DMS 273 (cell line): ENCODE measurements around the gene OSMR.
A peak's percentile ranks its signal among the peaks of the same experiment; 100 is the strongest.
"Not testable (repeated sequence)": the region's sequence is repeated elsewhere in the genome, so short reads cannot be mapped to it uniquely, and the experiment has no call there.

Source experiments
- DNase-seq: peaks from one replicate; lab custom pipeline; 2025; ENCODE audit not compliant: unreplicated experiment; lab: John Stamatoyannopoulos, UW

The OSMR gene

DNA sequence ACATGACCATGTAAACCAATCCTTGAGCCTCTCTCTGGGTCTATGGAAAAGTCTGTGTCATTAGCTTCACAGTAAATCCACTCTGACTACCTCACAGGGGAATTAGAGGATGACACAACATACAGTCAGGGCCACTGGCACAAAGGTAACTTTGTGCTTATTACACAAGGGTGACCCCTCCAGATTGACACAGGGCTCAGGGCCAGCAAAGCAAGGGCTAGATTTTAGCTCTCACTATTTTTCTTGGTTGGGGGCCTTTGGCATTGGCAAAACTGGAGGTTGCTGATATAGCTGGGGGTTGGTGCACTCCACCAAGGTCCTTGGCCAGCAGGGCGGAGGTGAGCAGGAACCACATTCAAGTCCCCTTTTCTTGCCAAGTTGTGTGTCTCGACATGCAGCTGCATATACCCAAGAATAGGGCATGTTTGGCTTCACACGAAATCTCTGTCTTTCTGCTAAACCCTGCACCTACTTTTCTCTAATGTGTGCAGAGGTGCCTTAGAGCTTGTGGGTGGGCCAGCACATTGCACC, 15.2 kb upstream of the OSMR start:
- no peak for DNase-seq

DNA sequence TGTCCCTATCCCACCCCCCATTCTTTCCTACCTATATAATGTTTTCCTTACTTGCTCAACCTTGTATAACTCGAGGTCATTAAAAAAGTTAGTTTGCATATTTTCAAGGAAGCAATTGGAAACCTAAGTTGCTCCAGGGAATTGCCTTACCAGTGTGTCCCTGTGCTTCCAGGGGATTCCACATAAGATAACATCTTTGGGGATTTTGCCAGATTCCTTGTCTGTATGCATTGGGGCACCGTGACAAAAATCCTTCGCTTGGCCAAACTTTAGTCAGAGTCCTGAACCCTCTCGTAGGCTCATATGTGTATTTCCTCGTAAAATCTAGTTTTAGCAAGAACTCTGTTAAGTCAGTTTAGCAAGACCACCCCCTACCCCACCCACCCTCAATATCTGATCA, 14.7 kb upstream of the OSMR start:
- DNase-seq, result no peak

DNA sequence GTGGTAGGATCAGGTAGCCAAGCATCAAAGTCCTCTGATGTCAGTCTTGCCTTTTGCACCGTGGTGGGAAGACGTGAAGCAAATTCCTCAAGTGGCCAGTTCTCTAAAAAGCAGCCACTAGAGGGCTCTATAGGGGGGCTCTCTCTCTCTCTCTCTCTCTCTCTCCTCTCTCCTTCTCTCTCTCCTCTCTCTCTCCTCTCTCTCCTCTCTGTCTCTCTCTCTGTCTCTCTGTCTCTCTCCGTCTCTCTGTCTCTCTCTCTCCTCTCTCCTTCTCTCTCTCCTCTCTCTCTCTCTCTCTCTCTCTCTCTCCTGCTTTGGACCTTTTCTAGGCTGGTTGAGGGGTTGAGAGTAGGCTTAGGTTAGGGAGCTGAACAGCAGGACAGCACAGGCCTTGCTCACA, 13.9 kb upstream of the OSMR start:
- DNase-seq, result peak; percentile 70

DNA sequence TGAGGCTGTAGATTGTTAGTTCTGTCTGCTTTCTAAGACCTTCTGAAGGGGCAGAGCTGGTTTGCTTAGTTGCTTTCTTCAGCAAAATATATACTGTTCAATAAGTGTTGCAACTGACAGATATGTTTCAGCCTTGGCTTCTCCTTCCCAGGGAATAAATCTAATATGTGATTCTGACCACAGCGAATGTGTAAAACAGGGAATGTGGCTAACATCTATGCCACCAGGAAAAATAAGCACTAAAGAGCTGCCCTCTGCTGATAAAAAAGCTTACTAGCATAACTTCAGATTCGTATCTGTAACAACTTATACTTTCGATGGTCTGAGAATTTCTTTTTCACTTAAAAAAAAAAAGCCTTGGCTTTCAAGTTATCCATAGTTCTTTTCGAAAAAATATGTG, 13.0 kb upstream of the OSMR start:
- no peak for DNase-seq

DNA sequence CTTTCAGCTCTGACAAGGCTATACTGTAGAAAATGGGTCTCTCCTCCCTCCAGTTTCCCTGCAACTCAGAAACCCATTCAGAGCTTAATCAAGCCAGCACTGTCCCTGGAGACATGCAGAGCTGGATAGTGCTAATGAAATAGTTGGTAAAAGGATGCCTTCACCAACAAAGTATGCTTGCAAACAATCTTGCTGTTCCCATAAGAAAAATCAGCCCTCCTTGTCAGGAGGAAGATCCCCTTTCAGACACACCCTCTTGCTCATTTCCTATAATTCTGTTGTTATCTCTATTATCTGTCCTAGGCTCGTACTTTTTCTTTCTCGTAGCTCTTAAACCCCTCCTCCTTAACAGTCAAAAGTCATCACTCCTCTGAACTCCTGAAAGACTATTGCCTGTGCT, 9.9 kb upstream of the OSMR start:
- DNase-seq, result no peak

DNA sequence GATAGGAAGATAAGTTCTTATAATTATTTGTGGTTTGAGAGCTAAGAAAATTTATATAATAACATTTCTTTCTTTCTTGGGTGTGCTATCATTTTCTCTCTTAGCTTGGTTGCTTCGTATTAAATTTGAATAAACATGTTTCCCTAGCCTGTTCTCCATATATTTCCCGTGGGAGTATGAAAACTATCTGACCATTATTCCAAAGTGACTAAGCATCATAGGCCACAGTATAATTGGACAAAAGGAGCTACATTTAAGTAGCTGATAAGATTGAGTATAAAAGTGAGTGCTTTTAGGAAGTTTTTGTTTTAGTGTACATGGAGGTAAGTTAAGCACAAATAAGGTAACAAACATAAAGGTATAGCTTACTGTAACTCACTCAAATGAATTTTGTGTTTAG, 8.4 kb upstream of the OSMR start:
- no peak for DNase-seq

DNA sequence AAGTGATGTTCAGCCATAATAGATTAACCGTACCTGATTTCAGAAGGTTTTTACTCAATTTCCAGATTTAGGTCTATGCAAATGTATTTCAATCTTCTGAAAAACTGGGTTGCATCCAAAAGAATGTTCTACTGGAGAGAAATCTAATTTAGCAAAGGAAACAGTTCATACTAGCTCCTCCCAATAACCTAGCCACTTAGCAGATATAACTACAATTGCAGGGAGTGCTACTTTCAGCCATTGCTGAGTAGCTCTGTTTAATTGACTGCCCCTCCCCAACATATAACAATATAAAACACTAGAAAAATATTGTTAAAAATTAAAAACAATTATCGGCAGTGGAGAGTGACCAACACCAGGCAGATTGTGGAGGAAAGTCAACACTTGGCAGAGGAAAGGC, 7.9 kb upstream of the OSMR start:
- DNase-seq, result no peak

DNA sequence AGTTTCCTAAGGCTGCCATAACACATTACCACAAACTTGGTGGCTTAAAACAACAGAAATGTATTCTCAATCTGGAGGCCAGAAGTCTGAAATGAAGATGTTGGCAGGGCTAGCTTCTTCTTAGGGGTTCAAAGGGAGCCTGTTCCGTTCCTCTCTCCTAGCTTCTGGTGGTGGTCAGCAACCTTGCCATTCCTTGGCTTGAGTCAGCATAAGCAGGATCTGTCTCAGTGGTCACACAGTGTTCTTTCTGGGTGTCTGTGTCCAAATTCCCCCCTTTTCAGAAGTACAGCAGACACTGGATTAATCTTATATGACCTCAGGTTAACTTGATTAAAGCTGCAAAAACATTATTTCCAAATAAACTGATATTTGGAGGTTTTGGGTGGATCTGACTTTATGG, 2.1 kb upstream of the OSMR start:
- DNase-seq, result no peak

DNA sequence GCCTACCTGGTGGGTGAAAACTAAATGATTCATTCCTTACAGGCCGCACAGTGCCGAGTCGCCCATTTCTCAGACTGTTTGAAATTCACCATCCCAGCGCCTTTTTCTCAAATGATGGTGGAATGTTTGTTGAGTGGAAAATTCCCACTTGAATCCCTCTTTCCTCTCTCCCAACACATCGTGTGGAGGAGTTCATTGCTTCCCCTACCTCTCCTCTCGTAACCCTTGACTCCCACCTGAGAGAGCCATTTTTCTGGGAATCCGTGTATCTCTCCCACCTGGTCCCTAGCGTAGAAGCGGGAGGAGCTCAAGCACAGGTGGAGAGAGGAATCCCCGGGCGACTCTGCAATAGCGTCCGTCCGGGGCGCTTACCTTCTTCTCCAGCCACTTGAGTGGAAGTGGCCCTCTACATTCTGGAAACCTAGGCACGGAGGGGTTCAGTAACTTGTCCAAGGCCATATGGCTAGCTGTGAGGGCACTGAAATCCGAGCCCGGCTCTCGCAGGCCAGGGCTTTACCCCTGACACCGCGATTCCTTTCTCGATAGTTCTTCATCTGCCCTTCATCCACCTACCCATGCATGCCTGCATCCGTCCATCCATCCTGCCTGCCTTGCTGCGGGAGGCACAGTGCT, 683 bp downstream of the OSMR start:
- DNase-seq, result peak; percentile 48

DNA sequence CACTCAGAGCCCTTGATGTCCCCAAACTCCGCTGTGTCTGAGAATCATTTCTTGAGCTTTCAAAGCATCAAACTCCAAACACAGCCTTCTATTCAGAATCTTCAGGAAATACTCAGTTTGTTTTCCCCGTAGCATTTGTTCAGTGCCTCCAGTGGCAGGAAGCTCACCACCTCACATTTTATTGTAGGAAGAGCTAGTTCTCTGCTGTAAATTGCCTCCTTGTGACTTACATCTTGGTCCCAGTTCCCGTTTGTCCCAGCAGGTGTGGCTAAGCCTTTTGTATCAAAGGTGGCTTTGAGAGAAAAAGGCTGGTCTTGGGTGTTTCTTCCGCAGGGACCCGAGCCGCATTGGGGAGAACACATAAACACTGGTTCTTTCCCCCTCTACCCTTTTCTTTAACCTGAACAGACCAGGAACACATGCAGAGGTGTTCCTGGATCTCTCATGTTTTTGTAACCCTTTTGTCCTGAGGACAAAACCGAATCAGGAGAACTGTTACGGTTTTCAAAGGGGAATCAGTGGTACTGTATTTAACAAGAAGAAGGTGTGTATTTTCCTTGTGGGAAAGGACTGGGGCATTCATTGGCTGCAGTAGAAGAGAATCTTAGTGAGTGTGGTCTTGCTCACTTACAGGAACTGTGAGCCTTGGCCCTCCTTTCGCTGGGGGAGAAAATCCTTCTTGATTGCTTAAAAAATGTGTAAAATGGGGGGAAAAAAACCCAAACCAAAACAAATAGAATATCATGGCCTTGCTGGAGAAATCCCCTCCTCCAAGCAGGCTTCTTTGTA, 1.9 kb downstream of the OSMR start:
- no peak for DNase-seq

DNA sequence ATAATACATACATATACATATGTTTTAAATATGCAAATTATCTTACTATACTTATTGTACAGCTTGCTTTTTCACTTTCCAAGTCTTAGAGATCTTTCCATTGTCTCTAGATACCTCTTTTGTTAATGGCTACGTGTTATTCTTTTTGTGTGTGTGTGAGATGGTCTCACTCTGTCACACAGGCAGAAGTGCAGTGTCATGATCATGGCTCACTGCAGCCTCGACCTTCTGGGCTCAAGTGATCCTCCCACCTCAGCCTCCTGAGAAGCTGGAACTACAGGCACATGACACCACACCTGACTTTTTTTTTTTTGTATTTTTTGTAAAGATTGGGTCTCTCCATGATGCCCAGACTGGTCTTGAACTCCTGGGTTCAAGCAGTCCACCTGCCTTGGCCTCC, 2.8 kb downstream of the OSMR start:
- DNase-seq, result no peak

DNA sequence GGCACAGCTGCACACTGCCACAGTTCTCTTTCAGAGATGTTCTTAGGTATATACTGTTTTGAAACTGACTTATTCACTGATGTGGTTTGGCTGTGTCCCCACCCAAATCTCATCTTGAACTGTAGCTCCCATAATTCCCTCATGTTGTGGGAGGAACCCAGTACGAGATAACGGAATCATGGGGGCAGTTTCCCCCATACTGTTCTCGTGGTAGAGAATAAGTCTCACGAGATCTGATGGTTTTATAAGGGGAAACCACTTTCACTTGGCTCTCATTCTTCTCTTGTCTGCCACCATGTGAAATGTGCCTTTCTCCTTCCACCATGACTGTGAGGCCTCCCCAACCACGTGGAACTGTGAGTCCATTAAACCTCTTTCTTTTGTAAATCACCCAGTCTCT, 5.8 kb downstream of the OSMR start:
- not testable (repeated sequence) for DNase-seq

DNA sequence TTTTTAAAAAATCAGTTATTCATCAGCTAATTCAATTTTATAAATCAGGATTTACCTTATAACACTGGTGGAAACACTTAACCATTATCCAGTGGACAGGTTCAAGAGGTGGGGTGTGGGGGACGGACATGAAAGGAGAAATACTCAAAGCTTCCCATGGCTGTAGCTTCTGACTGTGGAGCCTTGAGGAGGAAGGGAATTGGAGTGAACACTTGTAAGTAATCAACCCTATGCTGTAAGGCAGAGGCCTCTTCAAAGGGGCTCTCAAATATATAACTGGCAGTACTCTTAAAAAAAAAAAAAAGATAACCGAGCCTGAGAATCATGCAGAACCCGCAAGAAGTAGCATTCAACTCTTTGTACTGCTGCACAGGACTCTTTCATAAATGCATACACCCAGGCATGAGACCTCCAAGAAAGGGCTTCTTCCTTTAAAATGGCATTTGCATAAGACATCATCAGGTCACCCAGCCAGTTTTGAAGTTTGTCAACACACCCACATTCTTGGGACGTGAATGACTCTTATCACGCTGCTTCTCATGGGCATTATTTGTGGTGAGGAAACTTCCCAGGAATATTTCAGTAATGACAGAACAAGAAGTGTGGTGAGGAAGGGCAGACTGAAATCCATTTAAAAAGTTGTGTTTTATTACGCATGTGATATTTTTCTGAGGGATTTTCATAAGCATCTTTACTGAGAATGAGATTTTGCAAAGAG, 8.1 kb downstream of the OSMR start:
- DNase-seq, result no peak

DNA sequence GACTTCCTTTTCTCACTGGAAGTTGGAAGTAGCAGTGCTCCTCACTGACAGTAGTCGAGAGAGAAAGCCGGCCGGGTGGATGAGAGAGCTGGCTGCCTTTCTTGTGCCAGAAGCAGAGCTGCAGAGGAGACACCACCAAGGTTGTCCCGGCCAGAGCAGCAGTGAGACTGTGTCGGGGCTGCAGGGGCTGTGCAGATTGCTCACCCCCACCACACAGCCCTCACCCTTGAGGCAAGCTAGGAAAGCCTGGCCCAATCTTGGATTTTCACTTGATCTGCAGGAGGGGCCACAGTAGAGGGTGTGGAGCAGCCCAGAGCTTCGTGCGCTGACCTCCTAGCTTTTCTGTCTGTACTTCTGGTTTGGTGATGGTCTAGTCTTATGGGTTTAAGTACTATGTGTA, 9.1 kb downstream of the OSMR start:
- no peak for DNase-seq

DNA sequence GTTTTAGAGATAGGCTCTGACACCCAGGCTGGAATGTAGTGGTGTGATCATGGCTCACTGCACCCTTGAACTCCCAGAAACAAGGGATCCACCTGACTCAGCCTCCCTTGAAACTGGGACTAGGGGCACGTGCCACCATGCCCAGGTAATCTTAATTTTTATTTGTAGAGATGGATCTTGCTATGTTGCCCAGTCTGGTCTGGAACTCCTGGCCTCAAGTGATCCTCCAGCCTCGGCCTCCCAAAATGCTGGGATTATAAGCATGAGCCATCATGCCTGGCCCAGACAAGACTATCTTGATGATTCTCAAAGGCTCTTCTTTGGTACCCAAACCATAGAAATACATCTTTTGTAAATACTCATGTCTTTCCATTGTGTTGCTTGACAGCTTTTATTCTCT, 10.8 kb downstream of the OSMR start:
- no peak for DNase-seq

DNA sequence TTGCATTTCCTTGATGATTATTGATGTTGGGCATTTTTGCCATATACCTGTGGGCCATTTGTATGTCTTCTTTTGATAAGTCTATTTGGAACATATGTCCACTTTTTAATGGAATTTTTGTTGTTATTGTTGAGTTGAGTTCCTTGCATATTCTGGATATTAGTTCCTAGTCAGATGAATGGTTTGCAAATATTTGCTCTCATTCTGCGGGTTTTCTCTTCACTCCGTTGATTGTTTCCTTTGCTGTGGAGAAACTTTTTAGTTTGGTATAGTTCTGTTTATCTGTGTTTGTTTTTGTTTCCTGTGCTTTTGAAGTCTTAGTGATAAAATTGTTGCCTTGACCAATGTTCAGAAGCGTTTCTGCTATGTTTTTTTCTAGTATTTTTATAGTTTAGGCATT, 13.0 kb downstream of the OSMR start:
- no peak for DNase-seq

DNA sequence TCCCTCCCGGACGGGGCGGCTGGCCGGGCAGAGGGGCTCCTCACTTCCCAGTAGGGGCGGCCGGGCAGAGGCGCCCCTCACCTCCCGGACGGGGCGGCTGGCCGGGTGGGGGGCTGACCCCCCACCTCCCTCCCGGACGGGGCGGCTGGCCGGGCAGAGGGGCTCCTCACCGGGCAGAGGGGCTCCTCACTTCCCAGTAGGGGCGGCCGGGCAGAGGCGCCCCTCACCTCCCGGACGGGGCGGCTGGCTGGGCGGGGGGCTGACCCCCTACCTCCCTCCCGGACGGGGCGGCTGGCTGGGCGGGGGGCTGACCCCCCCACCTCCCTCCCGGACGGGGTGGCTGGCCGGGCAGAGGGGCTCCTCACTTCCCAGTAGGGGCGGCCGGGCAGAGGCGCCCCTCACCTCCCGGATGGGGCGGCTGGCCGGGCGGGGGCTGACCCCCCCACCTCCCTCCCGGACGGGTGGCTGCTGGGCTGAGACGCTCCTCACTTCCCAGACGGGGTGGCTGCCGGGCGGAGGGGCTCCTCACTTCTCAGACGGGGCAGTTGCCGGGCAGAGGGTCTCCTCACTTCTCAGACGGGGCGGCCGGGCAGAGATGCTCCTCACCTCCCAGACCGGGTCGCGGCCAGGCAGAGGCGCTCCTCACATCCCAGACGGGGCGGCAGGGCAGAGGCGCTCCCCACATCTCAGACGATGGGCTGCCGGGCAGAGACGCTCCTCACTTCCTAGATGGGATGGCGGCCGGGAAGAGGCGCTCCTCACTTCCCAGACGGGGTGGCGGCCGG, 16.4 kb downstream of the OSMR start:
- DNase-seq, result not testable (repeated sequence)

DNA sequence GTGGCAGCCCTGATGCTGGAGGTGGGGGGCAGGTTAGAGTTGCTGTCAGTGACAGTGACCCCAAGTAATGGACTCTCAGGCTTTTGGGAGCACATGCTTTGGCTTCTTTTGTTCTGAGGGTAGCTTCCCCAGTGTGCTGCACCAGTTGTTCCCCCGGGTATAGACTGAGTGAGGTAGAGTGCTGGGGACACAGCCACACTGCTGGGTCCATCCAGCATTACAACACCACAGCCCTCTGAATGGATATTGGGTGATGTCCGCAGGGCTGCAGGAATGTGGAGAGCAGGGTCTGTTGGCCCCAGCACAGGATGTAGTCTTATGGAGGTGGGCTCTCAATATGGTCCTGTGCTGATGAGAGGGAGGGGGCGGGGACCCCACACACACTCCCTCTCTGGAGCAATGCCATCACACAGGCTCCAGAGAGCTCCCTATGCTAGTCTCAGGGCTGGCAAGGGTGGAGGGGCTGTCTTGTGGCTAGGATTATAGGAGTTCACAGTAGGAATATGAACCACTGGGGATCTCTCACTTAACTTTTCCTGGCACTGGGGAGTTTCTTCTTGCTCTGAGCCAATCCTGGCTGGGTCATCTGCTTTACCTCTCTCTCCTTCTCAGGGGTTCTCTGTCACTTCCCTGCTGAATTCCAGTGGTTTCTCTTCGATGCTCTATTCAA, 20.7 kb downstream of the OSMR start:
- DNase-seq, result no peak

DNA sequence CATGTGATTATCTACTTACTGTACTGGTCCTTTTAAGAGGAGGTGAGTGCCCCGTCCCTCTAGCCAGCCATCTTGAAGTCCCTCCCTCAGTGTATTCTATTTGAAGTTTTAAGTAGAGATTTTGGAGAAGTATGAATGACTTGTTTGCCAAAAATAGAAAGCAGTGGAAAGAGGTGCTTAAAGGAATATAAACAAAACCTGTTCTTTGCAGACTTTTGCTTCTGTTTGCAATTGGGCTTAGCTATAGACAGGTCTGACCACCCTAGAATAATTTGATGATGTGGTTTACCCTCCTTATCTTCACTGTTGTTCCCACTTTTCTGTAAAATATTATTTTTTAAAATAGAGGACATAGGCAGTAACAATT, 21.2 kb downstream of the OSMR start:
- no peak for DNase-seq

DNA sequence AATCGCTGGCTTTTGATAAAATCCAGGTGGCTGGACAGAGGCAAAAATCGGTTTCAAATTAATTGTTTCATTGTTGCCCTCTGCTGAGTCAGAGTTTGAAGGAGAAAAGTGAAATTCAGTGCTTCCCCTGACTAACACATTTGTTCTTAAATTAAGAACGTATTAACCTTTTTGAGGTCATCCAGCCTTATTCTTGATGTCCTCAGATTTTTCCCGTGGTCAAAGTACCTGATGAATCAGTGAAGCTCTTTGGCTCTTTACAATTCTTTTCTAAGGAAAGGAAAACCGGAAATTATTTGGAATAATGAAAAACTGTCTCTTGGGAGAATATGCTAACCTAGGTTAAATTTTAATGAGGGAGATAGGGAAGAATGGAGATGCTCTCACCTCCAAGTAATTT, 21.6 kb downstream of the OSMR start:
- no peak for DNase-seq

DNA sequence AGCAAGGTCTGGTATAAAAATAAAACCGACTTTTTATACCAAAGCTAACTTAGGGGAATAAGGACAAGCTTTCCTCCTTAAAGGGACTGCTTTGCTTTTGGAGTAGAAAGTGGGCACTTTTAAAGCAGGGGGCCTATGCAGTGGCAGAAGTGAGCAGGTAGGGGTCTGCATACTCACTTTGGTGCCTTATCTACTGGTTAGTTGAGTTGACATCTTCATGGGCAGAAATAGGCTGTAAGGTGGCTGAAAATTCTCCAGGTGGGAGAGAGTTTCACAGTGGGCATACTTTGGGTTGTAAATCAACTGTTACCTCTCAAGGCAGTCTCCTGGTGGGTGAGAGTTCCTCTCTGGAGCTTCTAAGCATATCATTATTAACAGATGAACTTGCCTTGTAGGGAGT, 24.8 kb downstream of the OSMR start:
- DNase-seq, result no peak
